Ishikawa (cell line): Measurements from ENCODE around the gene TXLNA.

ENCODE experiments used
- CEBPB ChIP-seq: IDR thresholded peaks from 2 replicates; pipeline ENCODE4 v1.6.1; 2012
- CREB1 ChIP-seq: IDR thresholded peaks from 2 replicates; pipeline ENCODE4 v1.6.1; 2012; ENCODE audit warnings: low read depth
- EGR1 ChIP-seq: IDR thresholded peaks from 2 replicates; pipeline ENCODE4 v1.6.1; 2012
- EP300 ChIP-seq: IDR thresholded peaks from 2 replicates; pipeline ENCODE4 v1.6.1; 2012; ENCODE audit warnings: borderline replicate concordance
- FOXM1 ChIP-seq: IDR thresholded peaks from 2 replicates; pipeline ENCODE4 v1.6.1; 2012; ENCODE audit warnings: low read depth, borderline replicate concordance
- NFIC ChIP-seq: IDR thresholded peaks from 2 replicates; pipeline ENCODE4 v1.6.1; 2012
- RAD21 ChIP-seq: IDR thresholded peaks from 2 replicates; pipeline ENCODE4 v1.6.1; 2012; ENCODE audit warnings: low read depth
- TAF1 ChIP-seq: IDR thresholded peaks from 2 replicates; pipeline ENCODE4 v1.6.1; 2012; ENCODE audit warnings: low read depth, mild to moderate bottlenecking
- TCF12 ChIP-seq: IDR thresholded peaks from 2 replicates; pipeline ENCODE4 v1.6.1; 2012; ENCODE audit warnings: low read depth
- TEAD4 ChIP-seq: IDR thresholded peaks from 2 replicates; pipeline ENCODE4 v1.6.1; 2012
- YY1 ChIP-seq: IDR thresholded peaks from 2 replicates; pipeline ENCODE4 v1.6.1; 2012; ENCODE audit warnings: low read depth
- ZBTB7A ChIP-seq: IDR thresholded peaks from 2 replicates; pipeline ENCODE4 v1.6.1; 2012; ENCODE audit warnings: low read depth
- TF ChIP-seq, protein P1 (sequence below): IDR thresholded peaks from 2 replicates; pipeline ENCODE4 v1.6.1; 2012; ENCODE audit warnings: low read depth, mild to moderate bottlenecking
- TF ChIP-seq, protein P2 (sequence below): IDR thresholded peaks from 2 replicates; pipeline ENCODE4 v1.6.1; 2012
- TF ChIP-seq, protein P3 (sequence below): IDR thresholded peaks from 2 replicates; pipeline ENCODE4 v1.6.1; 2012

The TXLNA gene

DNA sequence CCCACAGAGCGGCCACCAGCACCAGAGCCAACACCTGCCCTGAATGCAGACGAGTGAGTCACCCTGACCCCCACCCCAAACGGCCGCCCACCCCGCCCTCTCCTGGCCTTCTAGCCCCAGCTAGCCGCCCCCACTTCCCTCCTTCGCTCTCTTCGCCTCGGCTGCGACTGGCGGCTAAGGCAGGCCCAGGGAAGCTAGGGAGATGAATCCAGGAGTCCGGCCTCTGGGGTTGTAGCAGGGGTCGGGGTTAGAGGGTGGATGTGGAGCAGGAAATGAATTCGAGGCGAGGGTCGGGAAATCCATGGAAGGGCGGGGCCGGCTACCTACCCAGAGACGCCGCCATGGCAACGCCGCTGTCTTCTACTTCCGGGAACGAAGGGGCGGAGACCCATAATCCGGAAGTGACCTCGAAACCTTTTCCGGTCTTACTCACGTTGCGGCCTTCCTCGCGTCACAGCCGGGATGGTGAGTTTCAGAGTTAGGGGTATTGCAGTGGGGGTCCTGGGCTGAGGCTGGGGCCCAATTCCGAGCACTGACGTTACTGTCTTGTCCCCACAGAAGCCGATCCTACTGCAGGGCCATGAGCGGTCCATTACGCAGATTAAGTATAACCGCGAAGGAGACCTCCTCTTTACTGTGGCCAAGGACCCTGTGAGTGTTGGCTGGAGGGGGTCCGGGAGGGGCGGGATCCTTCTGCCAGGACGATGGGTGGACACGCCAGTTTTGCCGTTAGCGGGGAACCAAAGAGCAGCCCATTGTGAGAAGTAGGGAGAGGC is 42.7 kb downstream of the TXLNA start, which contains the start of the genes EIF3I and TMEM234:
Gene EIF3I (plus strand): TSS at position 428 of the 776 bp plus-strand sequence. CDS start 35 bp downstream, at position 463.
Gene TMEM234 (minus strand): TSS at position 374 of the 776 bp plus-strand sequence. CDS start 31 bp downstream, at position 343.
- TF ChIP-seq TEAD4 (peak; percentile 4; the same call in 1 of the 2 replicates), CEBPB (no peak), ZBTB7A (peak; percentile 75), NFIC (no peak), TCF12 (peak; percentile 44; the same call in 1 of the 2 replicates), EGR1 (0 out of 2 replicates have a peak, but pooled peaks have one; percentile 10), RAD21 (no peak), CREB1 (peak; percentile 70; the same call in 1 of the 2 replicates), EP300 (peak; percentile 37; the same call in 1 of the 2 replicates), YY1 (peak; percentile 75), TAF1 (peak; percentile 66), FOXM1 (no peak)
- TF ChIP-seq, protein P1, sequence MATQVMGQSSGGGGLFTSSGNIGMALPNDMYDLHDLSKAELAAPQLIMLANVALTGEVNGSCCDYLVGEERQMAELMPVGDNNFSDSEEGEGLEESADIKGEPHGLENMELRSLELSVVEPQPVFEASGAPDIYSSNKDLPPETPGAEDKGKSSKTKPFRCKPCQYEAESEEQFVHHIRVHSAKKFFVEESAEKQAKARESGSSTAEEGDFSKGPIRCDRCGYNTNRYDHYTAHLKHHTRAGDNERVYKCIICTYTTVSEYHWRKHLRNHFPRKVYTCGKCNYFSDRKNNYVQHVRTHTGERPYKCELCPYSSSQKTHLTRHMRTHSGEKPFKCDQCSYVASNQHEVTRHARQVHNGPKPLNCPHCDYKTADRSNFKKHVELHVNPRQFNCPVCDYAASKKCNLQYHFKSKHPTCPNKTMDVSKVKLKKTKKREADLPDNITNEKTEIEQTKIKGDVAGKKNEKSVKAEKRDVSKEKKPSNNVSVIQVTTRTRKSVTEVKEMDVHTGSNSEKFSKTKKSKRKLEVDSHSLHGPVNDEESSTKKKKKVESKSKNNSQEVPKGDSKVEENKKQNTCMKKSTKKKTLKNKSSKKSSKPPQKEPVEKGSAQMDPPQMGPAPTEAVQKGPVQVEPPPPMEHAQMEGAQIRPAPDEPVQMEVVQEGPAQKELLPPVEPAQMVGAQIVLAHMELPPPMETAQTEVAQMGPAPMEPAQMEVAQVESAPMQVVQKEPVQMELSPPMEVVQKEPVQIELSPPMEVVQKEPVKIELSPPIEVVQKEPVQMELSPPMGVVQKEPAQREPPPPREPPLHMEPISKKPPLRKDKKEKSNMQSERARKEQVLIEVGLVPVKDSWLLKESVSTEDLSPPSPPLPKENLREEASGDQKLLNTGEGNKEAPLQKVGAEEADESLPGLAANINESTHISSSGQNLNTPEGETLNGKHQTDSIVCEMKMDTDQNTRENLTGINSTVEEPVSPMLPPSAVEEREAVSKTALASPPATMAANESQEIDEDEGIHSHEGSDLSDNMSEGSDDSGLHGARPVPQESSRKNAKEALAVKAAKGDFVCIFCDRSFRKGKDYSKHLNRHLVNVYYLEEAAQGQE = no peak
- TF ChIP-seq, protein P2, sequence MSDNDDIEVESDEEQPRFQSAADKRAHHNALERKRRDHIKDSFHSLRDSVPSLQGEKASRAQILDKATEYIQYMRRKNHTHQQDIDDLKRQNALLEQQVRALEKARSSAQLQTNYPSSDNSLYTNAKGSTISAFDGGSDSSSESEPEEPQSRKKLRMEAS = peak; percentile 80
- TF ChIP-seq, protein P3, sequence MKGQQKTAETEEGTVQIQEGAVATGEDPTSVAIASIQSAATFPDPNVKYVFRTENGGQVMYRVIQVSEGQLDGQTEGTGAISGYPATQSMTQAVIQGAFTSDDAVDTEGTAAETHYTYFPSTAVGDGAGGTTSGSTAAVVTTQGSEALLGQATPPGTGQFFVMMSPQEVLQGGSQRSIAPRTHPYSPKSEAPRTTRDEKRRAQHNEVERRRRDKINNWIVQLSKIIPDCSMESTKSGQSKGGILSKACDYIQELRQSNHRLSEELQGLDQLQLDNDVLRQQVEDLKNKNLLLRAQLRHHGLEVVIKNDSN = no peak

DNA sequence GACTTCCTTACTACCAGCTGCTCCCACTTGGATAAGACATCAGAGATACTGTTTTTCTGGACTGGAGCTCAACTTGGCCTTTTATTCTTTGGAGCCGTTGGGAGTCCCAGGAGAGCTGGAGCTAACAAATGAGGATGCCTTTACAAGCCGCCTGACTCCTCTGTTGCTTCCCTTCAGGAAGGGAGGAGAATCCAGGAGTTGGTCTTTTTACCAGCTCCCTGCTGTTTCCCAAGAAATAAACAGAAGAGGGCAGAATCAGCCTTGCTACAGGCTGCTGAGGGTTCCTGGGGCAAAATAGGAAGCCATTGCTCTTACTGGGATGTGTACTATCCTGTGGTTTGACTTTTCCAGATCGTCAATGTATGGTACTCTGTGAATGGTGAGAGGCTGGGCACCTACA is 44.2 kb downstream of the TXLNA start:
- peak; percentile 0; the same call in 1 of the 2 replicates for TF ChIP-seq RAD21
- no peak for TF ChIP-seq TAF1
- TF ChIP-seq, protein P2 = no peak

DNA sequence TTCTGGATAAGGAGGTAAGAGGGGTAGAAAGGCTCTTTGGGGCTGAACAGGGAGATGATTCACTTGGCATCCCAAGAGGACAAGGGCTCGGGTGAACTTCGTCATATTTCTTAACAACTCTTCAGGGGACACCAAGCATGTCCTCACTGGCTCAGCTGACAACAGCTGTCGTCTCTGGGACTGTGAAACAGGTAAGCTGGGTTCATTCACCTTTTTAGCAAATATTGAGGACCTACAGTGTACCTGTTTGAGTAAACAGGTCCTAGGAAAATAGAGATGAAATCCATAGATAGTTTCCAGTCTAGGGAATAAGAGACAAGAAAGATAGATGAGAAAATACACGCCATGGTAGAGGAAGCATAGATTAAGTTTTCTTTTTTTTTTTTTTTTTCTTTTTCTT is 44.8 kb downstream of the TXLNA start:
- TF ChIP-seq ZBTB7A (no peak), TAF1 (no peak), CREB1 (no peak), TEAD4 (no peak), CEBPB (no peak), RAD21 (no peak), TCF12 (no peak), EGR1 (no peak), NFIC (no peak), YY1 (no peak), FOXM1 (no peak), EP300 (no peak)
- TF ChIP-seq, protein P1 = no peak
- TF ChIP-seq, protein P3 = no peak
- TF ChIP-seq, protein P2 = no peak

DNA sequence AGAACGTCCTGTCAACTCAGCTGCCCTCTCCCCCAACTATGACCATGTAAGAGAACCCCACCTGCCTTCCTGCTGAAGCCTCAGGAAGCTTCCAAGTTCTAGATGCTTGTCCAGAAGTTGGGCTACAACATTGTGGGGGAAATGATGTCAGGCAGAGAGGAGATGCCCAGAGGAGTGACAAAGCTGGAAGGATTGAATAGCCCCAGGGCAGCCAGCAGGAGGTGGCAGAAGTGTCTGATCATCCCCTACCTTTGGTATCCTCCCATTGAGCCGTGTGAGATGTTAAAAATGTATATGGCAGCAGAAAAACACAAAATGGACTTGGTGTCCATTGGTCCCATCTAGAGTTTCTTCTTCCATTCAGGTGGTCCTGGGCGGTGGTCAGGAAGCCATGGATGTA is 49.3 kb downstream of the TXLNA start:
- TF ChIP-seq NFIC (no peak), EP300 (no peak), RAD21 (no peak), CREB1 (no peak), TEAD4 (no peak), TCF12 (no peak), FOXM1 (no peak), EGR1 (no peak), ZBTB7A (no peak), YY1 (no peak)
- TF ChIP-seq, protein P1 = no peak
- TF ChIP-seq, protein P2 = no peak
